NOMO-1 (cell line): Measurements from ENCODE around the gene OR10G8.

Experiments used
- DNase-seq, 2 experiments: peaks; one replicate each; lab custom pipeline; 2025; ENCODE audit not compliant: unreplicated experiment in 2 of 2; lab: John Stamatoyannopoulos, UW

Gene OR10G8

GRCh38 chr11:124077266-124077665 lies 50.7 kb downstream of the OR10G8 start:
- DNase-seq, result no peak

- DNase-seq, result no peak
Measured at GRCh38 chr11:124078591-124078990, 52.0 kb downstream of the OR10G8 start.

GRCh38 chr11:124079631-124080326 lies 53.2 kb downstream of the OR10G8 start:
- no peak for DNase-seq
